GM21423 (cell line): ENCODE data around the gene MRPS6.

Source experiments
- ATAC-seq: cut with Tn5 transposase; IDR thresholded peaks from one replicate; pipeline ENCODE4 v1.9.1; 2021; ENCODE audit warnings: mild to moderate bottlenecking, moderate library complexity; ENCODE audit not compliant: unreplicated experiment

Gene MRPS6

GRCh38 chr21:34073032-34073748 is at the start of gene MRPS6, which contains the start of gene SLC5A3:
MRPS6 (plus strand) TSS chr21:34073578; CDS start chr21:34073701, 123 bp downstream.
SLC5A3 (plus strand) TSS chr21:34073578; CDS start chr21:34095199, 21,621 bp downstream.
- peak; percentile 75 for ATAC-seq

DNA sequence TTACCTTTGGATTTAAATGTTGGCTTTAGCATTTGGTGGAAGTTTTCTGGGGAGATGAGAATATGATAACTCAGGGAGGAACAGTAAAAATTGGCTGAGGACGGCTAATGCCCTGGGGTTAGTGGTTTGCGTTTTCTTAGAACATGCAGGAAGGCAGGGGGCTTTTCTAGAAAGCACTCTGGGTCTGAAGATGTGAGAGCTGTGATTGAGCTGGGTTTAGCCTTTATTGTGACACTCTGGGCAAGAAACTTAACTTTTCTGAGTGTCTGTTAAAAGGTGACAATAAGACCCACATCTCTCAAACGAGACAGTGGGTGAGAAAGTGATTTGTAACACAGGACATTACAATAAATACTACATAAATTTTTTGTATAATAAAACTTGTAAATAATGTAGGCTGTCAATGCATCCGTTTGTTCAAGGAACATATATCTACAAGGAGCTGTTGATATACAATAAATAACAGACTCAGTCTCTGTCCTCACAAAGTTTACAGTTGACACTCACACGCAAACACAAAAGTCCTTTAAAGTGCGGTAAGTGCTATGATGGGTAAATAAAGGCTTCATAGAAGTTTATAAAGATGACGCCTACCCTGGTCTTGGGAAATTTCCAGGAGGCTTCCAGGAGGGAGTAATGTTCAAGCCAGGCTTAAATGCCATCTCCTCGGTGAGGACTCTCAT is 49.5 kb upstream of the MRPS6 start:
- no peak for ATAC-seq

GRCh38 chr21:34024374-34024693 is 49.0 kb upstream of the MRPS6 start:
- no peak for ATAC-seq

GRCh38 chr21:34027721-34028461 is 45.5 kb upstream of the MRPS6 start:
- ATAC-seq = no peak

- ATAC-seq = peak; percentile 57
Observed at GRCh38 chr21:34029743-34030528, 43.4 kb upstream of the MRPS6 start.

- ATAC-seq = peak; percentile 46
Observed at GRCh38 chr21:34031835-34032370, 41.5 kb upstream of the MRPS6 start.

DNA sequence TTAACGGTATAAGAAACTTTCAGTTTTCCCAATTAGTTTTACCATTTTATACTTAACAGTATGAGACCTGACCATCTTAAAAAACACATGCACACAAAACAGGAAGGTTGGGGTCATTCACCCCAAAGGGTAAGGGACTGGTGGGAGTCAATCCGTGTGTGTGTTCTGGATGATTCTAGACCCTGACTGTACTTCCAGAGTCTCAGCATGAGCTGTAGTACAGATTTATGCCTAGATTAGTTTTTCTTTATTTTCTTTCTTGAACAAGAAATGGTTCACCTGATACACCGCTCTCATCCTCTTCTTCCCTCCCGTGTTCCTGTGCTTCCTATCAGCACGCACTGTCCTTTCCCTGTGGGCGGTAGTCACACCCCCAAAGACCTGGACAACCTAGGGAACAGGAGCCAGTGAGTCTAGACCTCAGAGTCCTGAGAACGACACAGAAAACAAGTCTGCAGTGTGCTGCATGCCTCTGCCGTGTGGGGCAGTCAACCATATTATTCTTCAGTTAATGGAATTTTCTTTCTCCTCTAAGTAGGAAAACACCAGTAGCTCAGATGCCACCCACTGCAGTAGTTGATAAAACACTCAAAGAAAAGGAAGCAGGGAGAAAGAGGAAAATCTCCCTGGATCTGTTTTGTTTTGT is 38.9 kb upstream of the MRPS6 start:
- no peak for ATAC-seq

DNA sequence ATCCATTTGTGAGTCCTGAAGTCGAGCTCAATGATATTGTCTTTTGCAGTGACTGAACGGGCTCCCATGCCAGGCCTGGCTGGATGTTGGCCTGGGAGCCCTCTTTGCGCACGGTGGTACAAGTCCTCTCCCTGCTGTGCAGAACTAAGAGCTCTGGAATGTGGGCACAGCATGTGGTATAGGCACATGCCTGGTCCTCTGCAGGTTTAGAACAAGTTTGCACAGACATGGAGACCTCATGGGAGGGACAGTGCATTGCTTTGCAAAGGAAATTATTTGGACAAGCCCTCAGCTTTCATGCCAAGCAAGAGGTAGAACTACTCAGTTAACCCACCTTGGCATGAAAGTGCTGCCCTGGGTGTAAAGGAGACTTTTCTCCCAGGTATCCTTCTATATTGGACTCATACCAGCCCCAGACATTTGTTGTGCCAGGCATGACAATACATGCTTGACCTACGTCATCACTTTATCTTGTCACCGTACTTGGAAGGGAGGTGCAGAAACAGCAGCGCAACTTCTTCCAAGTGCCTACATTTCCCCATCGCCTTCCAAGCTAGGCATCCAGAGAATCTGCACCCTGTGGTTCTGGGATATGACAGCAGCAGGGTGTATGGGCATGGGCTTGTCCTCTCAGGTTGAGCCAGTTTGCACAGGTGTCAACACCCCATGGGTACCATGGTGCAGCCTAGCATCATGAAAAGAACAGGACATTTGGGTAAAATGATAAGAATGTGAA is 37.6 kb upstream of the MRPS6 start:
- ATAC-seq = no peak

- no peak for ATAC-seq
Observed at GRCh38 chr21:34037009-34037795, 36.2 kb upstream of the MRPS6 start.

DNA sequence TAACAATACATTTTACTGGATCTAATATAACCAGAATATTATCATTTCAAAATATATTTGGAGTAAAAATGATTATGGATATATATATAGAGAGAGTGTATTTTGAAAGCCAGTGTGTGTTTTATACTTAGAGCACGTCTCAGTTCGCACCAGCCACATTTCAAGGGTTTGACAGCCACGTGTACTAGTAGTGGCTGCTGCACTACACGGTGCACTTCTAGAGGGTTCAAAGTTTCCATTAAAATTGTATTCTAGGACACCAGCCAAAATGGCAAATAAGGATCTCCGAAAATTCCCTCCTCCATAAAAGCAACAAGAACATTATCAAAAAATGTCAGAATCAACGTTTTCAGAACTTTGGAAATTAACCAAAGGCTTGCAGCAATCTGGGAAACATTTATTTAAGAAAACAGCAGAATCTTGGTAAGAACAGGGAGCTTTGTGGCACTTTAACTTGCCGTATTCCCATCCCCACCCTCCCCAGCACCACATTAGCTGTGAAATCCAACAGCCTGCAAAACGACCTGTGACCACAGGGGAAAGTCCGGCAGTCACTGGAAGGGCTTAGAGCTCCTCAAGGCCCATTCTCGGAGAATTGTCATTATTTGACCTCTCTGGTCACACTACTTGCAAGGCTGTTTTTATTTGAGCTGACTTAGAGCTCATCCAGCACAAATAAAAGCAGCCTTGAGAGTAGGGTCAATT is 33.5 kb upstream of the MRPS6 start:
- ATAC-seq = no peak

DNA sequence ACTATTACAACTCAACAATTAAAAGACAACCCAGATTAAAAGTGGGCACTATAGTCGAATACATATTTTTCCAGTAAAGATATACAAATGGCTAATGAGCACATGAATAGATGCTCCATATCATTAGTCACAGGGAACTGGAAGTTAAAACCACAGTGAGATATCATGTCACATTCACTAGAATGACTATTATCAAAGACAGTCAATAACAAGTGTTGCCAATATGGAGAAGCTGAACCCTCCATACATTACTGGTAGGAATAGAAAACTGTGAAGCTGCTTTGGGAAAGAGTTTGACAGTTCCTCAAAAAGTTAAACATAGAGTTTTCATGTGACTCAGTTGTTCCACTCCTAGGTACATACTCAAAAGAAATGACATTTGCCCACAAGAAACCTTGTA is 30.6 kb upstream of the MRPS6 start:
- no peak for ATAC-seq

GRCh38 chr21:34043333-34043732 is 30.0 kb upstream of the MRPS6 start:
- no peak for ATAC-seq

DNA sequence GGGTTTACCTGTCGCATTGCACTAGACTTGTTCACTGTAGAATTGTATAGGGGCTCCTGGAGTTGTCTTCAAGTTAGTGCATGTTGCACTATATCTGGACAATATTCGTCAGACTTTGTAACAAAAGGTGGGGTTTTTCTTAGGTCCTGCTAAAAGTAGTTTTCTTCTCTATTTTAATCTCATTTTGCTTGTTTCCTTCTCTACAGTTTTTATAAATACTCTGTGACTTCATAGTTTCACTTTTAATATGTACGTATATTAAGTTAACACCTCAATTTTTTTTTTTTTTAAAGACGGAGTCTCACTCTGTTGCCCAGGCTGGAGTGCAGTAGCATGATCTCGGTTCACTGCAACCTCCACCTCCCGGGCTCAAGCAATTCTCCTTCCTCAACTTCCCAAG is 26.5 kb upstream of the MRPS6 start:
- no peak for ATAC-seq

GRCh38 chr21:34047835-34048234 is 25.5 kb upstream of the MRPS6 start:
- ATAC-seq = no peak

GRCh38 chr21:34052171-34052570 is 21.2 kb upstream of the MRPS6 start:
- no peak for ATAC-seq

GRCh38 chr21:34054259-34054658 is 19.1 kb upstream of the MRPS6 start:
- no peak for ATAC-seq

GRCh38 chr21:34055615-34056014 is 17.8 kb upstream of the MRPS6 start:
- ATAC-seq = no peak

GRCh38 chr21:34061983-34062382 is 11.4 kb upstream of the MRPS6 start:
- no peak for ATAC-seq
